Hematopoietic multipotent progenitor cell treated with erythropoietin and hydrocortisone succinate and interleukin-3 and kit ligand, for 15 days (in vitro differentiated cells): ENCODE results near the gene SEMA7A.
"Not testable (repeated sequence)": the region's sequence is repeated elsewhere in the genome, so short reads cannot be mapped to it uniquely, and the experiment has no call there.

Source experiments
- DNase-seq: peaks from one replicate; pipeline ENCODE4 v3.0.0-alpha.2; 2015; ENCODE audit warnings: low spot score

Gene SEMA7A, protein sequence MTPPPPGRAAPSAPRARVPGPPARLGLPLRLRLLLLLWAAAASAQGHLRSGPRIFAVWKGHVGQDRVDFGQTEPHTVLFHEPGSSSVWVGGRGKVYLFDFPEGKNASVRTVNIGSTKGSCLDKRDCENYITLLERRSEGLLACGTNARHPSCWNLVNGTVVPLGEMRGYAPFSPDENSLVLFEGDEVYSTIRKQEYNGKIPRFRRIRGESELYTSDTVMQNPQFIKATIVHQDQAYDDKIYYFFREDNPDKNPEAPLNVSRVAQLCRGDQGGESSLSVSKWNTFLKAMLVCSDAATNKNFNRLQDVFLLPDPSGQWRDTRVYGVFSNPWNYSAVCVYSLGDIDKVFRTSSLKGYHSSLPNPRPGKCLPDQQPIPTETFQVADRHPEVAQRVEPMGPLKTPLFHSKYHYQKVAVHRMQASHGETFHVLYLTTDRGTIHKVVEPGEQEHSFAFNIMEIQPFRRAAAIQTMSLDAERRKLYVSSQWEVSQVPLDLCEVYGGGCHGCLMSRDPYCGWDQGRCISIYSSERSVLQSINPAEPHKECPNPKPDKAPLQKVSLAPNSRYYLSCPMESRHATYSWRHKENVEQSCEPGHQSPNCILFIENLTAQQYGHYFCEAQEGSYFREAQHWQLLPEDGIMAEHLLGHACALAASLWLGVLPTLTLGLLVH

DNA sequence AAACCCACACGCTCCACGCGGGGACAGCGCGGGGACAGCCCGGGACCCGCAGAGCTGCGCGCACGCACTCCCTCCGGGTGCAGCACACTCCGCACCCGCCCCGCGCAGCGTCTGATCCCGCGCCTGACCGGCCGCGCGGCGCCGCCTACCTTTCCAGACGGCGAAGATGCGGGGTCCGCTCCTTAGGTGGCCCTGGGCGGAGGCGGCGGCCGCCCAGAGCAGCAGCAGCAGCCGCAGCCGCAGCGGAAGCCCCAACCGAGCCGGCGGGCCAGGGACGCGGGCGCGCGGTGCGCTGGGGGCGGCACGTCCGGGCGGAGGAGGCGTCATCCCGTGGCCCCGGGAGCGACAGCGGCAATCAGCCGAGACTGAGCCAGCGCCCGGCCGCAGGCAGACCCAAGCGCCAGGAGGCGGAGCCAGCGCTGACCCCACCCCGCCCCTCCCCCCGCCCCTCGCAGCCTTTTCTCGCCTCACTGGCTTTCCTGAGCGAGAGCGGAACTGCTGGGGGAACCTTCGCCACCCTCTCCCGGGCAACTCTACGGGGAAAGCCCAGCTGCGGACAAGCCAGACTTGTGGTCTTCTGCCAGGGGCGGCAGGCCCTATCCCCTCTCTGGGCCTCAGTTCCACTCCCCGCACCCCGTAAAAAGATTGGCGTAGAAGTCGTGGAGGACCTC, at the start of gene SEMA7A:
TSS of gene SEMA7A (minus strand) at position 367 of the 671 bp plus-strand sequence. CDS start at position 327, 40 bp downstream.
- DNase-seq: peak; percentile 88

DNA sequence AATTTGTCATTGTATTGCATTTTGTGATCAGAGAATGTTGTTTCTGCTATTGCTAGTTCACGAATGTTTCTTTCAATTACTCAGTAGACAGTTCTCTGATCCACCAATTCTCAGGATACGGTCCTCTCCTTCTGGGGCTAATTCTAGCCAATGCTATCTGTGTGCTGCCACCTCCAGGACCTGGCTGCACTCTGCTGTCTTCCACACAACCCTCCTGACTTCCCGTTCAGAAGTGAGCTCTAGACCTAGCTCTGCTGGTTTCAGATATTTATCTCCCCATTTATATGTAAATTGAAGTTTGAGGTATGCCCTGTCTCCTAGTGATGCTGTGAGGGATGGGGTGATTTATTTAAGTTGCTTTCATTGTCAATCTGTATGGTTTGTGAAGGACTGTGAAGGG, 48.9 kb upstream of the SEMA7A start:
- no peak for DNase-seq

DNA sequence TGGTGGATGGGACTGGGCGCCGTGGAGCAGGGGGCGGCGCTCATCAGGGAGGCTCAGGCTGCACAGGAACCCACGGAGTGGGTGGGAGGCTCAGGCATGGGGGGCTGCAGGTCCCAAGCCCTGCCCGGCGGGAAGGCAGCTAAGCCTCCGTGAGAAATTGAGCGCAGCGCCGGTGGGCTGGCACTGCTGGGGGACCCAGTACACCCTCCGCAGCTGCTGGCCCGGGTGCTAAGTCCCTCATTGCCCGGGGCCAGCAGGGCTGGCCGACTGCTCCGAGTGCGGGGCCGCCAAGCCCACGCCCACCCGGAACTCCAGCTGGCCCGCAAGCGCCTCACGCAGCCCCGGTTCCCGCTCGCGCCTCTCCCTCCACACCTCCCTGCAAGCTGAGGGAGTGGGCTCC, 46.6 kb upstream of the SEMA7A start:
- DNase-seq: not testable (repeated sequence)

DNA sequence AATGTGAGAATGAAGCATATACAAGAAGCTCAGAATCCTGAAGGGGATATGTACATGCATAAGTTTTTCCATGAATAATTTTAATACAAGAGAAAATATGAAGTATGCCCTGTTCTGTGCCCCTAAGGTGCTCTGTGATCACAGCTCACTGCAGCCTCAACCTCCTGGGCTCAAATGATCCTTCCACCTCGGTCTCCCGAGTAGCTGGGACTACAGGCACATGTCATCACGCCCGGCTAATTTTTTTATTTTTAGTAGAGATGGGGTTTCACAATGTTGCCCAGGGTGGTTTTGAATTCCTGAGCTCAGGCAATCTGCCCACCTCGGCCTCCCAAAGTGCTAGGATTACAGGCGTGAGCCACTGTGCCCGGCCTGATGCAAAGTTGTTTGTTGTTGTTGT, 37.9 kb upstream of the SEMA7A start:
- not testable (repeated sequence) for DNase-seq

DNA sequence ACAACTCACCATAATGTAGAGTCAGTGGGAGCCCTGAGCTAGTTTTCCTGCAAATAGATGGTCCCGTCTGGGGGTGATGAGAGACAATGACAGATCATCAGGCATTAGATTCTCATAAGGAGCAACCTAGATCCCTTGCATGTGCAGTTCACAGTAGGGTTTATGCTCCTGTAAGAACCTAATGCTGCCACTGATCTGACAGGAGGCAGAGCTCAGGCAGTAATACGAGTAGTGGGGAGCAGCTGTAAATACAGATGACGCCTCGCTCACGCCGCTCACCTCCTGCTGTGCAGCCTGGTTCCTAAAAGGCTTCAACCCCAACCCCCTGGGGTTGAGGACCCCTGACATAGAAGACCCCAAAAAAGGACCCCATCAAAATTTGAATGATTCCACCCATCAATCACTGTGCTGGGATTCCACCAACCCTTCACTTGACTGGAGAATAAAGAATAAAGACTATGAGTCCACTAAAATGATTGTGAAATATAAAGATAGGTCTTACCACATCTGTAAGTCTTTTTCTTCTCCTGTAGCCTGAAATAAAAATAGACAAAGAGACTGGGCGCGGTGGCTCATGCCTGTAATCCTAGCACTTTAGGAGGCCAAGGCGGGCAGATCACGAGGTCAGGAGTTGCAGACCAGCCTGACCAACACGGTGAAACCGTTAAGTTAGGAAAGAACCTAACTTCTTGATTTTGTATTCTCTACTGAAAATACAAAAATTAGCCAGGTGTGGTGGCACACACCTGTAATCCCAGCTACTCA, 37.1 kb upstream of the SEMA7A start:
- DNase-seq: no peak

DNA sequence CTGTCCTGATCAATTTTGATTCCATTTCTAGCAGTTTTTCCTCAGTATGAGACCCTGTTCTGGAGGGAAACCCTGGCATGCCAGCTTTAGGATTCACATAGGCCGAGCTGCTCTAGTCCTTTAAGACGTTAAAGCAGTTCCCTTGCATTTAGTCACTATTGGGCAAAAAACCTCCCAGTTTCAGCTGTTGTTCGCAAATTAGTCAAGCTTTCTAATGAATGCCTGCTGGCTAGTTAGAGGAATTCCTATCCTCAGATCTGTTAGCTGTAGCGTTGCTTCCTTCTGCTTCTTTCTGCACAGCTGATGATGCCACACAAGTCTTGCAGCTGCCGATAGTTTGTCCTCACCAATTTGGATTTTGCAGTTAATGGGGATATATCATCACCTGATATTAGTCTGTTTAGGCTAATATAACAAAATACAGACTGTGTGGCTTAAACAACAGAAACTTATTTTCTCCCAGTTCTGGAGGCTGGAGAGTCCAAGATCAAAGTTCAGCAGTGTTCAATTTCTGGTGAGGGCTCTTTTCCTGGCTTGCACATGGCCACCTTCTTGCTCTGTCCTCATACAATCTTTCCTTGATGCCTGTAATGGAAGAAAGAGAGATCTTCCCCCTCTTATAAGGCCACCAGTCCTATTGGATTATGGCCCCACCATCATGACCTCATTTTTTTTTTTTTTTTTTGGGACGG, 34.7 kb upstream of the SEMA7A start:
- no peak for DNase-seq

DNA sequence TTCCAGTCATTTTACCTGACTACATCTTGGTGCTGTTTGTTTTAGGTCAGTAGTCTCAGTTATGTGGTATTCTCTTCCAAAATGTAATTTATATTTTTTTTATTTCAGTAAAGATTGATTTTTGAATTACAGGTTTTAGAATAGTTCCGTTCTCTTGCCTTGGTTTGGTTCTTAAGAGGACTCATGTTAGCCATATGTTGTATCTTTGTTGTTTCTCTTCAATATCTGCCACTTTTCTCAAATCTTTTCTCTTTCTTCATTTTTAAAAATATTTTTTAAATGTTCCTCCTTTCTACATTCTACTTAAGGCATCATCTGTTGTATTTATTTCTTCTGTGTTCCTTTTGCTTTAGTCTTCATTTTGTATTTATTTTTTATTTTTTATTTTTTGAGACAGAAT, 32.8 kb upstream of the SEMA7A start:
- DNase-seq: no peak

DNA sequence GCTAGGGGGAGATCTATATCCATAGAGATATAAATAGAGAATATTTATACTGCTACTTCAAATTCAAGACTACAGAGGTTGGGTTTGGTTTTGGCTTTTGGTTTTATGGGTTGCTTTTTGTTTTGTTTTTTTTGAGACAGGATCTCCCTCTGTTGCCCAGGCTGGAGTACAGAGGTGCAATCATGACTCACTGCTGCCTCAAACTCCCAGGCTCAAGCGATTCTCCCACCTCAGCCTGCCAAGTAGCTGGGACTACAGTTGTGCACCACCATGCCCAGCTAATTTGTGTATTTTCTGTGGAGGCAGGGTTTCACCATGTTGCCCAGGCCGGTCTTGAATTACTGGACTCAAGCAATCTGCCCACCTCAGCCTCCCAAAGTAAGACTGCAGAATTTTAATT, 31.1 kb upstream of the SEMA7A start:
- no peak for DNase-seq

DNA sequence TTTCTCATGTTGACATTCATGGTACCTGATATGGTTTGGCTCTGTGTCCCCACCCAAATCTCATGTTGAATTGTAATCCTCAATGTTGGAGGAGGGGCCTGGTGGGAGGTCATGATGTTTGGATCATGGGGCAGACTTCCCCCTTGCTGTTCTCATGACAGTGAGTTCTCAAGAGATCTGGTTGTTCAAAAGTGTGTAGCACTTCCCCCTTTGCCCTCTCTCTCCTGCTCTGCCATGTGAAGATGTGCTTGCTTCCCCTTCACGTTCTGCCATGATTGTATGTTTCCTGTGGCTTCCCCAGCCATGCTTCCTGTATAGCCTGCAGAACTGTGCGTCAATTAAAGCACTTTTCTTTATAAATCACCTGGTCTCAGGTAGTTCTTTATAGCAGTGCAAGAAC, 30.5 kb upstream of the SEMA7A start:
- no peak for DNase-seq

DNA sequence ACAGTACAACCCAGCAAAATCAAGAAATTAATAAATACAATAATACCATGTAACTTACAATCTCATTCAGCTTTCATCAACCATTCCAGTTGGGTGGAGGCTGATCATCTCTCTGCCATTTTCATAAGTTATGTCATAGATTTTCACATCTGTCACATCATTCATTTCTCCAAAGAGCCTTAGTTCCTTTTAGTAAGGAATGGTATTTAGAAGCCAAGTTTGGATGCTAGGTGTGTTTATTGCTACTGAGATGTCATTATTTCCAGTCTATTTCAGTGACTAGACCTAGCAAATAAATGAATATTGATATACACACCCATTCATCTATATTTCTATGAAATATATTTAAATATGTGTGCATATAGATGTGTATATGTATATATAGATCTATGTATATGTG, 29.9 kb upstream of the SEMA7A start:
- no peak for DNase-seq

DNA sequence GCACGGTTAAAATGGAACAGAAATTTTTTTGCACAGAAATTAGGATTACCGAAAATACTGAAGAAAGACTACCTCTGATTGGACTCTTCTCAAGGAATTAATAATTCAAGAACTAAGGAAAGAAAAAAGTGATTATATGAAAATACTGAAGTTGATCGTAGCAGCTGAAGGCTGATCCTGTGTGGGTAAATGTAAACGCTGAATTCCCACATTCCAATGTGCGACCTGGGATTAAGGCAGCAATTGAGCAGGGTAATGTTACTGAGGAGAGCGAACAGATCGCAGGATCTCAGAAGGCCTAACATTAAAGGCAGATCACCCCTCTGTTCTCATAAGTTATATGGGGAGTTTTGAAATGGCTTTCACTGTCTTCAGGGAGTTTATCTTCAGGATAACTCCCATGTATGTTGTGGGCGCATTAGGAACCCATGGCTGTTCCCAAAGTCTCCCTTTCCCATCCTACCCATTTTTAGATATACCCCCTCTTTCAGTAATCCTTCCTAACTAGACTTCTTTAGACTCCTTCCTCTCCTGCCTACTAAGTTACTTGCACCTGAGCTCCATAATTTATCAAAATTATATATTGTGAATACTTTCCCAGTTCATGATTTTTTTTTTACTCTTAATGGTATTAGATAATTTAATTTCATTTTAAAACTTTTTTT, 28.2 kb upstream of the SEMA7A start:
- DNase-seq: no peak

DNA sequence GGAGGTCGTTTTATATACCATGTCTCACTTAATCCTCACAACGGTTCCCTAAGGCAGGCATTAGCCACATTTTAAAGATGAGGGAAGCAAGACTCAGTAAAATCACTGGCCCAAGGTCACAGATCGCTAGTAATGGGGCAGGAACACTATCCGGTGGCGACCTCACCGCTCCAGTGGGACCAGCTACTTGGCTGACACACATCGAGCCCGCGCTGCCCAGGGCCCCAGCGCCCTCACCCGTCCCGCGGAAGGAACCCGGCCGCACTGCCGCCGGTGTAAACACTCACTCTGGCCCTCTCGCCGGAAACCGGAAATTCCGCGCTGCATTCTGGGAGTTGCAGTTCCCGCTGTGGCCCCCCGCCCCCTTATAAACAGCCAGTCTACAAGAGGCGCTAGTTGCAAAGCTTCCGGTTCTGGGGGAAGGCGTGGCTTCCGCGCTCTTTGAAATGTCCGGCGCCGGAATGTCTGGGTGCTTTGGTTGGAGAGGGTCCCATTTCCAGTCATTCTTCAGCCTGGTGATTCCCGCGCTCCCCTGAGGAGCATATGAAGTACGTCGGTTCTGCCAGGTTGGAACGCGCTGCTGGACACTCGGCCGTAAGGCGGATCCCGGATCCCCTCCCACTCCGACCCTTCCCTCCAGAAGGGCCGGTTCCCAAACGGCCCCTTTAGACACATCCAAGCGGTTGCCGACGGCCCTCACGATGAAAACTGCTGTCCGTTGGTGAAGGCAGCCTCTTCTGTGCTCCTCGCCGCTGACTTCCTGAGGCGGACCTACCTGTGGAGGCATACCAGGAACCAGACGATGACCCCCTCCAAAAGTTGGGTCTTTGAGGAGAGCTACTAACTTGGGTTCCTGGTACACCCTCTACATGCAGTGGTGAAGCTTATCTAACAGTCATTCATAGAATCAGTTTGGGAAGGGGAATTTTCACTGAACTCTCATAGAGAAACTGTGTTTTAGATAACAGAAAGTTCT, 27.4 kb upstream of the SEMA7A start, which contains the start of gene UBL7:
TSS of gene UBL7 (minus strand) at position 290 of the 976 bp plus-strand sequence. CDS start 2,293 bp downstream, outside the sequence.
- DNase-seq: peak; percentile 96

DNA sequence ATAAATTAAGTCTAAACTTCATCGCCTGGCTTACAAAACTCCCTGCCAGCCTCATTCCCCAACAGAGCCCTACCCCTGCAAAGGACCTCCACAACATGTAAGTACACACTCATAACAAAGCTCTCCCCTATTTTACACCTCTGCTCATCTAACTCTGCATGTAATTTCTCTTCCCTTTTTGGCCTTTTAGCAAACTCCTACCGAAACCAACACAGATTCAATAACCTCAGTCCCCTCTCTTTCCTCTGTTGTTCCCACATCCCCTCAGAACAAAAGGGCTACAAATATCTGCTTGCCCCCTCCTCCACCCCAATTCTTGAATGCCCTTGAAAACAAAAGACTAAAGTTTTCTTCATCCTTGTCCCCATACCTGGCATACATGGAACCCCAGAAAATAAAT, 26.5 kb upstream of the SEMA7A start:
- no peak for DNase-seq

DNA sequence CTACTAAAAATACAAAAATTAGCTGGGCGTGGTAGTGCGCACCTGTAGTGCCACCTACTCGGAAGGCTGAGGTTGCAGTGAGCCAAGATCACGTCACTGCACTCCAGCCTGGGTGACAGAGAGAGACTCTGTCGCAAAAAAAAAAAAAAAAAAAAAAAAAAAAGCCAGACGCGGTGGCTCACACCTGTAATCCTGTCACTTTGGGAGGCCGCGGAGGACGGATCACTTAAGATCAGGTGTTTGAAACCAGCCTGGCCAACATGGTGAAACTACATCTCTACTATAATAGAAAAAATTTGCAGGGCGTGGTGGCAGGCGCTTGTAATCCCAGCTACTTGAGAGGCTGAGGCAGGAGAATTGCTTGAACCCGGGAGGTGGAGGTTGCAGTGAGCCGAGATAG, 26.0 kb upstream of the SEMA7A start:
- not testable (repeated sequence) for DNase-seq

DNA sequence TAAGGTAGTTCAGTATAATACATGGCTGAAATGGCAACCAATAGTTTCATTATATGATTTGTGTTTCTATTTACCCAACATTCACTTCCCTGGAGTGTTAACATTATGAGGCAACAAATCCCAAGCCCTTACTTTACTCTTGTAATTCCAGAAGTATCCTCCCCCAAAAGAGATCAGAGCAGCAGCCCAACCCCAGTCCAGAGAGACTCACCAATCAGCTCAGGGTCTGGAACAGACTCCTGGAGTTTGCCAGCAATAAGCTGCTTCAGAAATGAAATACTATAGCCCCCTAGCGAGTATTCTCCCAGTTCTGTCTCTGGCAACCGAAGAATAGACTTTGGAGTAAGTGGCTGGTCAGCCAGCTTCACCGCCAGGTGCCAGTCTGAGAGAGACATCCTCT, 24.7 kb upstream of the SEMA7A start:
- DNase-seq: no peak

DNA sequence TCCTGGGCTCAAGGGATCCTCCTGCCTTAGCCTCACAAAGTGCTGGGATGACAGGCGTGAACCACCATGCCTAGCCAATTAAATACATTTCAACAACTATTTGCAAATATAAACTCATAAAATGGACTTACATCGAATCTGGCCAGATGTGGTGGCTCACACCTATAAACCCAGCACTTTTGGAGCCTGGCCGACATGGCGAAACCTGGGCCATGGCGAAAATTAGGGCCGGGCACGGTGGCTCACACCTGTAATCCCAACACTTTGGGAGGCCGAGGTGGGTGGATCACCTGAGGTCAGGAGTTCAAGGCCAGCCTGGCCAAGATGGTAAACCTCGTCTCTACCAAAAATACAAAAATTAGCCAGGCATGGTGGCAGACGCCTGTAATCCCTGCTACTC, 23.3 kb upstream of the SEMA7A start:
- DNase-seq: not testable (repeated sequence)

DNA sequence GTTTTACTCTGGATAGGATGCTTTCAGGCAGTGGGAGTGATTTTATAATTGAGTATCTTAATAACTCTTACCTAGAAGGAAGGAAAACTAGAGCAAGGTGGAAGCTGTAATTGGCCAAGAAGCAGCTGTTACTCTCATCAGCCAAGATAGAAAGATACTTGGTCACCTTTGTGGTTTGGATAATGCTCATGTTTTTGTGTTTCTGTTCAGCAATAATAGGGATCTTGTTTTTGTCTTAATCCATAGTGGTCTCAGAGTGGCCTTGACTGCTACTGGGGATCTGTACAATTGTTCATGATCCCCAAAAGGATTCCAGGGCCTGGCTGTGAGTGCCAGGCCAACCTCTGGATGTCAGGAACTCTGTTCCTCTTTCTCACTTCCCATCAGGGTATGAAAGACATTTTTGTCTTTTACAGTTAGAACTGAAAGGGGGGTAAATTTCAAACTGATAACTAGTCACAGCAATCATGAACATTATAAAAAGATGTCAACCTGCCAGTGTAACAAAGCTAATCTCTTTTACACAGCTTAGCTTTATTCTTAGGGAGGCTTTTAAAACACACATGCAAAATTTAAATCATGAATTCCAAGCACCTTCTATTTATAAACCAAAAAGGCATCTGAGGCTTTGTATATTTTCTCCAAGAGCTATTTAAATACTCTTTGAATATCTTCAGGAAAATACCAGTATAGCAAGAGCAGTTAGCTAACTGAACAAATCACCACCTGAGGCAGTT, 21.2 kb upstream of the SEMA7A start:
- DNase-seq: no peak

DNA sequence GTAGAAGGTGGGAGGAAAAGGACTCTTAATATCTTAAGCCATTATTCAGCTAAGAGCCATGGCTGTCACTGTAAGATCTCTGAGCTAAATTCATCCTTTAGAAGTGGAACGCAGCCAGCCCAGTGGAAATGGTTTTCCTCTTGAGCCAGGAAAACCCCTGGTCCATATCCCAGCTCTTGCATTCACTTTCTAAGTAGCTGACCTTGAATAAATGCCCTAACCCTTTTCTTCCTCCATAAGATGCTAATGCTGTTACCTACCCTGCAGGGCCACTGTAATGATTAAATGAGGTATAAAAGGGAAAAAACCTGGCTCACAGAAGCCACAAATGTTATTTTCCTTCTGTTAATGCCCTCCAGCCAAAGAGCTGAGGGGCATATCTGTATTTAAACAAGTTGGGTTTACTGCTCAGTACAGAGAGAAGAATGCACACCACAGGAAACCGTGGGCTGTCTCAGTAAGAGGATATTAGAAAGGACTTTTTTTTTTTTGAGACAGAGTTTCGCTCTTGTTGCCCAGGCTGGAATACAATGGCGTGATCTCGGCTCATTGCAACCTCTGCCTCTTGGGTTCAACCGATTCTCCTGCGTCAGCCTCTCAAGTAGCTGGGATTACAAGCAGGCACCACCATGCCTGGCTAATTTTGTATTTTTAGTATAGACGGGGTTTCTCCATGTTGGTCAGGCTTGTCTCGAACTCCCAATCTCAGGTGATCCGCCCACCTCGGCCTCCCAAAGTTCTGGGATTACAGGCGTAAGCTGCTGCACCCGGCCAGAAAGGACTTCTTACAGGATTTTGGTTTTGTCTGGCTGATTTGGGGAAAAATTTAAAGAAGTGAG, 20.4 kb upstream of the SEMA7A start:
- no peak for DNase-seq
